WTC11 (cell line): ENCODE measurements around the gene POLR3B. TPM values are rescaled to one million over a fixed set of nuclear protein-coding genes. Genes with fewer than 3 reads are reported as not detected.

ENCODE experiments used
- ARID4B ChIP-seq: sonication (generic); formaldehyde crosslinking; IDR thresholded peaks from 2 replicates; pipeline ENCODE4 v1.8.0; 2023; ENCODE audit warnings: missing genetic modification reagents, mild to moderate bottlenecking, borderline replicate concordance
- ATF1 ChIP-seq: sonication (generic); formaldehyde crosslinking; IDR thresholded peaks from 2 replicates; pipeline ENCODE4 v1.8.1; 2023; ENCODE audit warnings: mild to moderate bottlenecking, moderate library complexity, missing genetic modification reagents
- ATF2 ChIP-seq: sonication (generic); formaldehyde crosslinking; IDR thresholded peaks from 2 replicates; pipeline ENCODE4 v1.8.1; 2022; ENCODE audit warnings: low read depth, missing genetic modification reagents, borderline replicate concordance
- CREM ChIP-seq: sonication (generic); formaldehyde crosslinking; IDR thresholded peaks from 2 replicates; pipeline ENCODE4 v1.8.1; 2022; ENCODE audit warnings: mild to moderate bottlenecking, missing genetic modification reagents, moderate library complexity
- ELF4 ChIP-seq: sonication (generic); formaldehyde crosslinking; IDR thresholded peaks from 2 replicates; pipeline ENCODE4 v1.8.1; 2022; ENCODE audit warnings: low read depth, mild to moderate bottlenecking, moderate library complexity, missing genetic modification reagents
- GRHL2 ChIP-seq: fragments of 250-450 bp; sonication (Bioruptor Pico); IDR thresholded peaks from 2 replicates; pipeline ENCODE4 v1.8.0; 2022; ENCODE audit warnings: mild to moderate bottlenecking, moderate library complexity; ENCODE audit not compliant: insufficient replicate concordance, severe bottlenecking
- MLX ChIP-seq: sonication (generic); formaldehyde crosslinking; IDR thresholded peaks from 2 replicates; pipeline ENCODE4 v1.8.1; 2023; ENCODE audit warnings: mild to moderate bottlenecking, missing genetic modification reagents, moderate library complexity
- NFE2L1 ChIP-seq: sonication (generic); formaldehyde crosslinking; IDR thresholded peaks from 2 replicates; pipeline ENCODE4 v1.8.1; 2023; ENCODE audit warnings: missing genetic modification reagents
- NR1H2 ChIP-seq: sonication (generic); formaldehyde crosslinking; IDR thresholded peaks from 2 replicates; pipeline ENCODE4 v1.9.0; 2021; ENCODE audit warnings: mild to moderate bottlenecking, moderate library complexity, missing genetic modification reagents
- TCF7 ChIP-seq: sonication (generic); formaldehyde crosslinking; IDR thresholded peaks from 2 replicates; pipeline ENCODE4 v1.8.0; 2022; ENCODE audit warnings: mild to moderate bottlenecking, low read depth, missing genetic modification reagents, moderate library complexity
- TP53 ChIP-seq: sonication (generic); formaldehyde crosslinking; IDR thresholded peaks from 2 replicates; pipeline ENCODE4 v1.8.1; 2023; ENCODE audit warnings: mild to moderate bottlenecking, missing genetic modification reagents
- ZBTB43 ChIP-seq: sonication (generic); formaldehyde crosslinking; IDR thresholded peaks from 2 replicates; pipeline ENCODE4 v1.8.1; 2023; ENCODE audit warnings: mild to moderate bottlenecking, missing genetic modification reagents
- ZNF281 ChIP-seq: sonication (generic); formaldehyde crosslinking; IDR thresholded peaks from 2 replicates; pipeline ENCODE4 v1.8.0; 2023; ENCODE audit warnings: mild to moderate bottlenecking, missing genetic modification reagents
- ZNF423 ChIP-seq: fragments of 250-450 bp; sonication (Bioruptor Pico); IDR thresholded peaks from 2 replicates; pipeline ENCODE4 v2.1.2; 2022; ENCODE audit warnings: mild to moderate bottlenecking, moderate library complexity
- ZNF532 ChIP-seq: fragments of 250-450 bp; sonication (Bioruptor Pico); IDR thresholded peaks from 2 replicates; pipeline ENCODE4 v1.9.0; 2021; ENCODE audit warnings: mild to moderate bottlenecking, borderline replicate concordance
- total RNA-seq: library from RNA; stranded (reverse); gene quantifications from 3 replicates; pipeline ENCODE4 v1.2.3, GENCODE V29; 2021

POLR3B gene
- total RNA-seq, 1 experiment from 2014 or later = 9.0 TPM

GRCh38 chr12:106431839-106432411 lies 74.4 kb downstream of the POLR3B start (continued):
- TF ChIP-seq ARID4B (CRISPR knock-in tag) (no peak), MLX (CRISPR knock-in tag) (no peak), ZNF532 (CRISPR knock-in tag) (no peak), NFE2L1 (no peak), ZBTB43 (CRISPR knock-in tag) (no peak), ATF2 (CRISPR knock-in tag) (no peak), ELF4 (CRISPR knock-in tag) (no peak), ATF1 (no peak), CREM (CRISPR knock-in tag) (no peak), ZNF423 (no peak), ZNF281 (CRISPR knock-in tag) (no peak), TP53 (CRISPR knock-in tag) (no peak), GRHL2 (no peak), NR1H2 (no peak), TCF7 (CRISPR knock-in tag) (no peak)
- TF ChIP-seq, all 79 proteins: peak for 0
